Nephron progenitor cell (in vitro differentiated cells): ENCODE data around the gene CD14.
A peak's percentile ranks its signal among the peaks of the same experiment; 100 is the strongest.
"Not testable (repeated sequence)": the region's sequence is repeated elsewhere in the genome, so short reads cannot be mapped to it uniquely, and the experiment has no call there.

ENCODE experiments used
- DNase-seq: peaks from one replicate; pipeline ENCODE4 v3.0.0; 2021
- H3K27ac Mint-ChIP-seq: 2 replicates; pipeline ENCODE4 v1.8.0; 2021; ENCODE audit warnings: mild to moderate bottlenecking, moderate library complexity, mixed read lengths
- H3K27me3 Mint-ChIP-seq: 2 replicates; pipeline ENCODE4 v1.8.0; 2021; ENCODE audit warnings: mild to moderate bottlenecking, low read depth, mixed read lengths; ENCODE audit not compliant: poor library complexity
- H3K36me3 Mint-ChIP-seq: 2 replicates; pipeline ENCODE4 v1.8.0; 2021; ENCODE audit warnings: low read depth, mixed read lengths
- H3K4me1 Mint-ChIP-seq: 2 replicates; pipeline ENCODE4 v1.8.0; 2021; ENCODE audit warnings: mixed read lengths
- H3K4me3 Mint-ChIP-seq: 2 replicates; pipeline ENCODE4 v1.8.0; 2021; ENCODE audit warnings: mild to moderate bottlenecking, moderate library complexity, mixed read lengths
- H3K9me3 Mint-ChIP-seq: 2 replicates; pipeline ENCODE4 v1.8.0; 2021; ENCODE audit warnings: mild to moderate bottlenecking, moderate library complexity, mixed read lengths
- CTCF ChIP-seq: fragments of 200-600 bp; sonication (generic); IDR thresholded peaks from 2 replicates; pipeline ENCODE4 v1.5.0; 2021; ENCODE audit warnings: antibody characterized with exemption

Gene CD14

DNA sequence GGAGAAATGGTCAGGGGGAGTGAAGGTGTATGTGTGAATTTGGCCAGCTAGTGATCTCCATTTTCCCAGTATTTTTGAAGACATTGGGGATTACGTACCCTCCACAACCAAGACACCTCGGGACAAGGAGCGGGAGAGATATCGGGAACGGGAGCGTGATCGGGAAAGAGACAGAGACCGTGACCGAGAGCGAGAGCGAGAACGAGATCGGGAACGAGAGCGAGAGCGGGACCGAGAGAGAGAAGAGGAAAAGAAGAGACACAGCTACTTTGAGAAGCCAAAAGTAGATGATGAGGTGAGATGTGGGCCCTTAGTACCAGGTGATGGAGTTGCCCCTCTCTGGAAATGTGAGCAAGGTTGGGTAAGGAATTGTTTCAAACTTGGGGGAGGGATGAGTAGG, 25.9 kb upstream of the CD14 start:
- Mint-ChIP-seq H3K36me3 (peaks cover 87% of the 10 kb centered on the region), H3K27me3 (peaks cover 3% of the 10 kb centered on the region), H3K9me3 (no peaks in the 10 kb centered on the region), H3K27ac (no peak overlapping the region), H3K4me3 (no peak overlapping the region), H3K4me1 (peaks cover 5% of the 10 kb centered on the region)
- DNase-seq = no peak
- no peak for TF ChIP-seq CTCF

DNA sequence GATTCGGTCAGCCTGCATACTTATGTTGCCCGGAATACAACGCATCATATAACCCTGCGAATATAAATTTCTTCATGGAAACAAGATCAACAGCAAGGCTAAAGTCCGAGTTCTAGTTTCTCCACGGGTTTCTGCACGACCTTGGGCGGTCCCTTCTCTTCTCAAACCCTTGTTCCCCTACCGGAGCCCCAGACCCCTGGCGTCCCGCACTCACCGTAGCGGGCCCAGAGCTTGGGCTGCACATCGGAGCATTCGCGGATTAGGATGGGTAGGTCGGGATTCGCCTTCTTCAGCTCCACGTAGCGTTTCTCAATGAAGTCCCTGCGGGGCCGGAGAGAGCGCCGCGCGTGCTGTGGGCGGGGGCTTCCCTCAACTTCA, 14.1 kb upstream of the CD14 start:
- DNase-seq = no peak
- H3K4me3 Mint-ChIP-seq = peak overlapping the region; percentile 100
- no peaks in the 10 kb centered on the region for H3K9me3 Mint-ChIP-seq
- peaks cover 36% of the 10 kb centered on the region for H3K4me1 Mint-ChIP-seq
- peaks cover 44% of the 10 kb centered on the region for H3K36me3 Mint-ChIP-seq
- H3K27ac Mint-ChIP-seq = peak overlapping the region; percentile 100
- TF ChIP-seq CTCF = no peak
- peaks cover 4% of the 10 kb centered on the region for H3K27me3 Mint-ChIP-seq

DNA sequence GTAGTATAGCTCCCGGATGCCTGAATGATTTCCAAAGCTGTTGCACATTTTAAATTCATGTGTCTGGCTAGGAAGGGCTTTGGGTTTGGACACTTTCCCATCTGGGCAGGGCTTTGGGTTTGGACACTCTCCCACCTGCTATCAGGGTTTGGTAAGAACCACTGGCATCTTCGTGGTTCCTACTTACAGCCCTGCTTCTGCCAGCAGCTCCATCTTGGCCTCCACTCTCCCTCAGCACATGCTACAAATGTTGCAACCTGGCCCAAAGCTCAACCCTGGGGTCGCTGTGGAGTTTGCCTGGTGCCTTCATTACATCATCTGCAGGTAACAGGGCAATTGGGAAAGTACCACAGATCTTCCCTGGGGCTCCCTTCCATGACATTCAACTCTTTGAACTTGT, 9.7 kb upstream of the CD14 start:
- Mint-ChIP-seq H3K27me3 (peaks cover 6% of the 10 kb centered on the region), H3K4me1 (peaks cover 47% of the 10 kb centered on the region), H3K36me3 (peaks cover 38% of the 10 kb centered on the region), H3K27ac (no peak overlapping the region), H3K4me3 (no peak overlapping the region), H3K9me3 (peaks cover 11% of the 10 kb centered on the region)
- TF ChIP-seq CTCF = no peak
- no peak for DNase-seq

GRCh38 chr5:140641716-140642115, 8.7 kb upstream of the CD14 start:
- no peak for DNase-seq
- Mint-ChIP-seq H3K9me3 (peaks cover 11% of the 10 kb centered on the region), H3K4me3 (no peak overlapping the region), H3K36me3 (peaks cover 36% of the 10 kb centered on the region), H3K27me3 (peaks cover 3% of the 10 kb centered on the region), H3K4me1 (peaks cover 42% of the 10 kb centered on the region), H3K27ac (peak overlapping the region; percentile 19)
- no peak for TF ChIP-seq CTCF

DNA sequence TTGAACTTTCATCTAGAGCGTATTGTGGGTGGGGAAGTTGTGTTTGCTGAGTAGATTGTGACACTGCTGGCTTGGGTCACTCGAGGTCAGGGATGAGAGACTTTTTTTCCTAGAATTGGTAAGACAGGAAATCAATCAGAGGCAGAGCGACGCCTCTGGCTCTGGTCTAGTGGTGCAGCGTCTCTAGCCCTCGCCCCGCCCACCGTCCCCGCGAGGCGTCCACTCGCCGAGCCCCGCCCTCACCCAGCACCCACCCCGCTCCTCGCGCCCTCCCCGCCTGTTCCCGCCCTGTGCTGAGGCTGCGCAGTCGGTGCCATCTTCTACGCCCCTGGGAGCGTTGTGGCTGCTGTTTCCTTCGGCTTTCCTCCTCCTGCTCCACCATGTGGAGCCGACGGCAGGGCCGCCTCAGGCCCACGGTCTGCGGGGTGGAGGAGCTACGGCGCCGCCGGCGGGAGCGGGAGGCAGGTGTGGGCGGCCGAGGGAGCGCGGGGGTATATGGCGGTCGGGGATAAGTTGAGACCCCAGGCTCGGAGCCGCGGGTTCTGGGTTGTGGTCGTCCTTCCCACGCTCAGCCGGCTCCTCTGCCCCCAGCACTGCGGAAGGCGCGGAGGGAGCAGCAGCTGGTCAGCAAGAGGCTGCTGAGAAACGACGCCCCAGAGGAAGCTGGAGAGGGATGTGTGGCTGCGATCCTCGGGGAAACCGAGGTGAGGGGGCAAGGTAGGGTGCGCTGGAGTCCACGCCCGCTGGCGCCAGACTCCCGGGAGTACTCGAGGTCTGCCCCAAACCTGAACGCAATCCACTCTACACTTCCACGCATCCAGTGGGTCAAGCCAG, 6.4 kb upstream of the CD14 start, which contains the start of gene TMCO6:
Gene TMCO6, plus strand, starts transcription at position 304 of the 834 bp plus-strand sequence. Its CDS starts 77 bp downstream, at position 381.
- Mint-ChIP-seq H3K27ac (peak within 1 kb of the TSS; percentile 77), H3K36me3 (peaks cover 24% of the 10 kb centered on the region), H3K4me1 (peaks cover 28% of the 10 kb centered on the region), H3K4me3 (peak within 1 kb of the TSS; percentile 86), H3K9me3 (peaks cover 11% of the 10 kb centered on the region), H3K27me3 (peaks cover 3% of the 10 kb centered on the region)
- peak; percentile 44 for TF ChIP-seq CTCF
- peak; percentile 98 for DNase-seq

DNA sequence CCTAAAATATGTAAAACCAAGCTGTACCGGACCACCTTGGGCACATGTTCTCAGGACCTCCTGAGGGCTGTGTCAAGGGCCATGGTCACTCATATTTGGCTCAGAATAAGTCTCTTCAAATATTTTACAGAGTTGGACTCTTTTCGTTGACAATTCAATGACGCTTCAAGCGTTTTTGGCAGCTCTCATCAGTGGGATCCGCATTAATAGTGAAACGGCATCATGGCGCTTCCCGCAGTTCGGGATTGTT, 5.8 kb upstream of the CD14 start:
- H3K36me3 Mint-ChIP-seq = peaks cover 18% of the 10 kb centered on the region
- not testable (repeated sequence) for H3K27me3 Mint-ChIP-seq, DNase-seq
- peak overlapping the region; percentile 86 for H3K4me3 Mint-ChIP-seq
- peaks cover 15% of the 10 kb centered on the region for H3K9me3 Mint-ChIP-seq
- H3K27ac Mint-ChIP-seq = peak overlapping the region; percentile 77
- H3K4me1 Mint-ChIP-seq = peaks cover 28% of the 10 kb centered on the region
